GM19239 (cell line): ENCODE data around the gene TXNRD2.
A peak's percentile ranks its signal among the peaks of the same experiment; 100 is the strongest.

Experiments
- DNase-seq: peaks from one replicate; pipeline ENCODE4 v3.0.0; 2011; ENCODE audit warnings: low spot score; ENCODE audit not compliant: insufficient read length
- FAIRE-seq: peaks from 2 replicates; lab custom pipeline; 2011; peaks lifted over from hg19 to GRCh38; lab: Jason Lieb, UNC

The TXNRD2 gene

DNA sequence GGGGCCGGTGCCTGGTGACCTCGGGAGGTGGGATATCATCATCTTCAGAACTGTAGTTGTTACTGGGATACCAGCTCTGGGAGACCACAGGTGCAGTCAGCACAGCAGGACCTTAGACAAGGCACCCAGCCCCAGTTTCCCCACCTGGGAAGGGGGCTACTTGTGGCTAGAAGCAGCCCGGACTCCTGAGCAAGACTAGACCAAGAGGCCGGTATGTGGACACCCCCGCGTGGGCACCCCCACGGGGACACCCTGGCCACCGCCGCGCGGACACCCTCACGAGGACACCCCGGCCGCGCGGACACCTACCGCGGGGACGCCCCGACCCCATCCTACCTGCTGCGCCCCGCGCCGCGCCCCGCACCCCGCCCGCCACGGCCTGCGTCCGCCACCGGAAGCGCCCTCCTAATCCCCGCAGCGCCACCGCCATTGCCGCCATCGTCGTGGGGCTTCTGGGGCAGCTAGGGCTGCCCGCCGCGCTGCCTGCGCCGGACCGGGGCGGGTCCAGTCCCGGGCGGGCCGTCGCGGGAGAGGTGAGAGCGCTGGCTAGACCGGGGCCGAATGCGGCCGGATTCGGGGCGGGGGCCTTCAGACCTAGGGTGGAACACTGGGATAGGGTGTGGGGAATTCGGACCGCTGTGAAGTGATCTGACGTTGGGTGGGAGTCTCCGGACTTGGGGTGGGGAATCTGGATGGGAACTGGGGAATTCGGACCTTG, at the start of gene TXNRD2, which contains the start of gene COMT:
TXNRD2 (minus strand) TSS at position 454 of the 718 bp plus-strand sequence; CDS start at position 439, 15 bp downstream.
COMT (plus strand) TSS at position 408 of the 718 bp plus-strand sequence. CDS start 20,755 bp downstream, outside the sequence.
- FAIRE-seq, result no peak
- peak; percentile 88 for DNase-seq

DNA sequence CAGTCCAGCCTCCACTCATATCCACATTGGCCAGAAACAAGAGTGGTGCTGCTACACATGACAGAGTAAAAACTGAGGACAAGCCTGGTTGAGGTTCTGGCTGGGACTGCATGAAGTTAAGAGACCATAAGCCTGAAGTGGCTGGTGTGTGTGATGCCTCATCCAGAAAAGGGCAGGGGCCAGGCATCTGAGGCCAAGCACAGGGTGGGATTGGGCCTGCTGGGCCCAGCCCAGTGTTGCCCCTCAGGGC, 49.7 kb upstream of the TXNRD2 start:
- DNase-seq (no peak), FAIRE-seq (no peak)

DNA sequence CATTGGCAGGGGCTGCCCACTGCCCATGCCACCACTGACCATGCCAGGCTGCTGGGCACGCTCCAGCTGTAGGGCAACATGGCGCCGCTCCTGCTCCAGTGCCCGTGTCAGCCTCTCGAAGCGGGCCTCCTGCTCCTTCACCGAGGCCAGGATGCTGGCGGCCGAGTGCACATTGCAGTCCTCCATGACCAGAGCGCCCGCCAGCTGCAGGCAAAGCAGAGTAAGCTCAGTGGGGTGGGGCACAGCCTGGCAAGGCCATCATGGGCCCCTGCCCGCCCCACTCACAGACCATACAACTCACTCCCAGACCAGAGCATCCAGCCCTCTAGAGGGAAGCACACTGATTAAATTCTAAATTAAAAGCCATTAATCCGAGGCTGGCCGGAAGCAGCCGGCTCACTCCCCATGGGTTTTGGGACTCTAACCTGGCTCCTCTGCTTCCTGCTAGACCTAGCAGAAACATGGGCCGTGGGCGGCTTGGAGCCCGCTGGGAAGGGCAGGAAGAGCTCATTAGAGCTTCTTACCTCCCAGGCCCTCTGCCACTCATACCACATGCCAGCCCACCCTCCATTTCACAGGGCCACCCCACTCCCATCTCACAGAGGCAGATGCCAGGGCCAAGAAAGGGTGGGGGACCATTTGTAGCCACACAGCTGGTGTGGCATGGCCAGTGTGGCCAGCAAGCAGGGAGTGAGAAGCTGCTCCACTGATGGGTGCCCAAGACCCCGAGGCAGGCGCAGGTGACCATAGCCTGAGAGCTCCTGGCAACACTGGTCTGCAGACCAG, 49.2 kb upstream of the TXNRD2 start:
- DNase-seq, result no peak
- FAIRE-seq, result no peak

GRCh38 chr22:19990188-19990587, 48.6 kb upstream of the TXNRD2 start:
- DNase-seq (no peak), FAIRE-seq (no peak)

DNA sequence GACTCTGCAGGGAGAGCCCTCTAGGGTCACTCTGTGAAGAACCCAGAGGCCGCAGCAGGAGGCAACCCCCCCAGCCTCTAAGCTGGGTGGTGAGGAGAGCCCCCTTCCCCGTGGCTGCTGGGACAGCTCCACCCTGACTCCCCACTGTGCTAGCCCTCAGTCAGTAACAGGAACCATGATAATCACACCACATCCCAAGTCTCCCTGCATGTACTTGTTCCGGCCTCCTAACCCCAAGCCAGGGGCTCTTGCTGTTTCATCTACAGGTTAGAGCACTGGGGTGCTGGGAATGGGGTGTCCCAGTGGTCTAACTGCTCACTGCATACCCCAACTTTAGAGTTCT, 48.1 kb upstream of the TXNRD2 start:
- DNase-seq, result no peak
- FAIRE-seq, result no peak

DNA sequence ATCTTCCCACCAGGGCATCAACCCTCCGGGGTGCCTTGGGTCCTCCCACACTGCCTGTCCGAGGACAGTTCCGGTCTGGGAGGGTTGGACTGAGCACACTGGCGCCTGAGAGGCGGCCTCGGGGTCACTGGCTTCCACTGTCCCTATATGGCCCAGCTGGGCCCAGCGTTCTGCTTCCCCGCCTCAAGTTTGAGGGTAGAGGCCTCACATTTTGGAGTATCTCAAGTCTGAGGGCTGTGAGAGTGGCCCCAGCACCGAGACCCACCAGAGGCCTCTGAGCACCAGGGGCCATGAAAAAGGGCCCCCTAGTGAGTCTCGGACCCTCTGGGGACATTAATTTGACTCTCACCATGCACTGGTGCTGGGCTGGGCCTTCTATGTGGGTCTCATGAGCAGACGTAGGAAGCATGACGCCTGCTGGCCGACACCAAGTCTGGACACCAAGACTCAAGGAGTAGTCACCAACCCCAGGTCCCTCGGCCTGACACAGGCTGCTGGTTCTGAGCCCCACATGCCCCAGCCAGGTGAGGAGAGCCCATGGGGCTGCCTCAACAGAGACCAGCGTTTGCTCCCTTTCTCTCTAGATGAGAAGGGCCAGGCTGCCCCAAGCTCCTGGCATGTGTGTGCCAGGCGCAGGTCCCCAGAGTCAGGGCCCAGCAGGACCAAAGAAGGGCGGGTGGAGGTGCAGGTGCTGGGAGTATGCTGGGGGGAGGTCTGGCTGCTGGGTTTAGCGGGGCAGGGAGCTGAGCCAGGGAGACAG, 47.5 kb upstream of the TXNRD2 start:
- no peak for FAIRE-seq
- no peak for DNase-seq

- FAIRE-seq (no peak), DNase-seq (no peak)
Measured at GRCh38 chr22:19988331-19988808, 46.8 kb upstream of the TXNRD2 start.

DNA sequence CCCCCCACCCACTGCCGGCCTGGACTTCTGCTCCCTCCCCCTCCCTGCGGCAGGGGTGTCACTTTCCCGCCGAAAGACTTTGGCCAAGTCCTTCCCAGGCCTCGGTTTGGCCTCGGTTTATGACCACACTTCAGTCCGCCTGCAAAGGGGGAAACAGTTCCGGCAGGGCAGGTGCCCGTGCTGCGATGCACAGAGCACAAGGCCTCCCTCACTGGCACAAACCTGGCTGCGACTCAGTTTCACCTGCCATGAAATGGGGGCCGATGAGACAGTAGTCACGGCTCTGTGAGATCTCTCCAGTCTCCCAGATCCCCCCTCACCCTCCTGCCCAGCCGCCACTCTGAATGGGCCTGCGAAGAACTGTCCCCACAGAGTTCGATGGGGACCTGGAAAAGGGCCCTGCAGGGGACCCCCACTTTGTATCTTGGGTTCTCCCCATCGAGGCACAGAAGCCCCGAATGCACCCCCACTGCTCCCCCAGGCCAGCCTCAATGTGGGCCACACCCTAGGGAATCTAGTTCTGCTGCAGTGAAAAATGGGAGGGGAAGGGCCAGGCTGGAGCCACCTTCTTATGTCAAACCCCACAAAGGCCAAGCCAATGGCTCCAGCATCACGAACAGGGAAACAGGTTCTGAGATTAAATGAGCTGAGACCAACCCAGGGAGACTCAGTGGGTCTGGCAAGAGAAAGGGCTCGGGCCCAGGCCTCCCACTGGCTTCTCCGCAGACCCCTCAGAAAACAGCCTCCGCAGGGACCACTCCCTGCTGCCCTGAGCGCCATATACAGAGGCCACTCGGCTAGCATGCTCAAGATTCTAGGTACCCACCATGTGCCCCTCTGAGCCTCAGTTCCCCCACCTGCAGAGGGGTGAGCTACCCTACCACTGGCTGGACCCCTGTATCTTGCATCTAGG, 46.0 kb upstream of the TXNRD2 start:
- DNase-seq (no peak), FAIRE-seq (no peak)

- peak; percentile 37 for FAIRE-seq
Measured at GRCh38 chr22:19986410-19987341, 45.1 kb upstream of the TXNRD2 start.

GRCh38 chr22:19986011-19986409, 44.4 kb upstream of the TXNRD2 start:
- no peak for FAIRE-seq

More at GRCh38 chr22:19986410-19987341, 45.1 kb upstream of the TXNRD2 start:
- peak; percentile 99 for DNase-seq

DNA sequence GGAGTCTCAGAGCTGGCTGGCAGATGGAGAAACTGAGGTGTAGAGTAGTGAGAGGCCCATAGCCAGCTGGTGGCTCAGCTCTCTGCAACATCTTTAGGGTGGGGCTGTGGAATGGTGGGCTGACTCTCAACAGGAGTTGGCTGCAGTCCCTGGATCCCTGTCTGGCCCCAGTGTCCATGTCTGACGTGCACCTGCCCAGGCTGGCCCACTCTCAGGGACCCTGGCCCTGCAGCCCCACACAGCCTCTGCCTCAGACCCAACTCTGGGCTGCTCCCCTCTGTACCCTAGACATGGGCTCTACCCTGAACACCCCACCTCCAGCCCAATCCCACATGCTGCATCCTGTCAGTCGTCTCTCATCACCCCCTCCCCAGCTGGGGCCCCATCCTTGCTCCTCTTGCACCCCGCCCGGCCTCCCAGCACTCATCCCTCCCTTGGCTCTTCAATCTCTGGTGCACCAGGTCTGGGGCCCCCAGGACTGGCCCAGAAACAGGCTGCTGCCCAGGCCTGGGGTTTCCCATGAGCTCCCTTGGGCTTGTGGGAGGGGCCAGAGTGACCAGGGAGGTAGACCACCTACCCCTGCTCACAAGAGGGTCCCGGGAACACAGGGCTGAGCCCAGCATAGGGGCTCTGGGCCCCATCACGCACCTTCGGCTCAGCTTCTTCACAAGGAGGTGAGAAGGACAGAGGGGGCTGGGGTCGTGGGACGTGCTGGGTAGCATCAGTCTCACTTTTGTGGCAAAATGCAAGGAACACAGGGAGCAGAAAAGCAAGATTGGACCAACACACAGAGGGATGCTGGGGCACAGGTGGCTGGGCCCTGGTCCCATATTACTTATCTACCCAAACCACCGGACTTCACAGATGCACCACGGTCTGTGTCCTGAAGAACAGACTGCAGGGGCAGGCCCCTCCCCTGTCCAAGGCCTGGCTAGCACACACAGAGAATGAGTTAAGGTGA, 43.5 kb upstream of the TXNRD2 start:
- no peak for FAIRE-seq
- no peak for DNase-seq

More at GRCh38 chr22:19986011-19986409, 44.4 kb upstream of the TXNRD2 start:
- no peak for DNase-seq

- no peak for FAIRE-seq
Measured at GRCh38 chr22:19984201-19984753, 42.7 kb upstream of the TXNRD2 start.

DNA sequence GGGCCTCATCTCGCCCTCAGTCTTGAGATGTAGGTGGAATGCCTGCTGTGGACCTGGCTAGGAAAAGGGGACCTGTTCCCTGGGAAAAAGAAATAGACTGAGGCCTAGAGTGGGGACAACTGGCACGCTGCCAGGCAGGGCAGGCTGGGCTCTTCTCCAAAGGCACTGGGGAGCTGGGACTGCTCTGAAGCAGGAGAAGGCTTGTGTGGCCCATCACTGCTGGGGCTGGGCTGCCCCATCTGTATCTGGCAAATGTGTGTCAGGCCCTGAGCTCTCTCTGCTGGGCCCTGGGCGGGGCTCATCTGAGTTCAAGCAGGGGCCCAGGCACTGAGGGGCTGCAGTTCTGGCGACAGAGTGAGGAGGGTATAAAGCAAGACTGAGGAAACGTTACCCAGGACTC, 42.1 kb upstream of the TXNRD2 start:
- no peak for DNase-seq
- FAIRE-seq, result no peak

More at GRCh38 chr22:19984201-19984753, 42.7 kb upstream of the TXNRD2 start:
- DNase-seq, result no peak

DNA sequence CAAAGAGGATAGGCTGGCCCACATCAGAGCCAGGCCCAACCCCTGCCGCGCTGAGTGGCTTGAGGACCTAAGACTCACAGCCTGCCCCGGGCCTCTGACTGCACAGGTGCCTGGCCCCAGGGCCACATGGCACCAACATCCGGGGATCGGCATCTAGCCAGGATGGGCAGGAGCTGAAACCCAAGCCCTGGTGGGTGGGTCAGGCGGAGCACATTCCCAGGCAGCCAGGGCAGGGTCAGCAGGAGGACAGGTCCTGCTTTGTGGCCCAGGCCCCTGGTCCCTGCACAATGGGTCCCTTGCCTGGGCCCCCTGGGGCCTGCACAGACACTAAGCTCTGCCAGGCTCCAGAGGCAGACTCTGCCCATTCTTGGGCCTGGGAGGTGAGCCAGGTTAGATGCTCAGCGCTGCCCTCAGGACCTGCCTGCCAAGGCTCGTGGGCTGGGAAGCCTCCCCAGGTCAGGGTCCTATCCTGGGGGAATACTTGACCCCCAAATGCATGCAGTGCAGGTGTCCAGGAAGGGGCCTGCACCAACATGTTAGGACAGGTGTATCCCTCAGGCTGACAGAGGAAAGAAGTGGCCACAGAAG, 41.5 kb upstream of the TXNRD2 start:
- no peak for DNase-seq
- no peak for FAIRE-seq

GRCh38 chr22:19981961-19982920, 40.6 kb upstream of the TXNRD2 start:
- DNase-seq (no peak), FAIRE-seq (no peak)
